Brain microvascular endothelial cell (primary cell): ENCODE results near the gene NUS1.
"Not testable (repeated sequence)": the region's sequence is repeated elsewhere in the genome, so short reads cannot be mapped to it uniquely, and the experiment has no call there.

Experiments
- DNase-seq: peaks from one replicate; pipeline ENCODE4 v3.0.0-alpha.2; 2020
- H3K27ac ChIP-seq: fragments of 250-450 bp; sonication (Bioruptor Pico); 2 replicates; pipeline ENCODE4 v1.5.1; 2020; ENCODE audit warnings: mild to moderate bottlenecking, moderate library complexity
- H3K27me3 ChIP-seq: fragments of 250-450 bp; sonication (Bioruptor Pico); replicated peaks from 2 replicates; pipeline ENCODE4 v1.5.1; 2020; ENCODE audit warnings: mild to moderate bottlenecking
- H3K36me3 ChIP-seq: fragments of 250-450 bp; sonication (Bioruptor Pico); replicated peaks from 2 replicates; pipeline ENCODE4 v1.5.1; 2020; ENCODE audit warnings: mild to moderate bottlenecking
- H3K4me3 ChIP-seq: 2 replicates; pipeline ENCODE4 v1.5.1; 2011; ENCODE audit warnings: low read depth, mild to moderate bottlenecking, control low read depth, low read length, moderate library complexity
- CTCF ChIP-seq: IDR thresholded peaks from 2 replicates; pipeline ENCODE4 v1.5.1; 2011; ENCODE audit warnings: low read depth, mild to moderate bottlenecking, moderate library complexity, low read length, control low read depth, inconsistent platforms; ENCODE audit errors: missing control alignments
- in situ Hi-C: cut with HindIII; loops from 2 replicates; pipeline ENCODE4 v1.10.0; 2017; ENCODE audit warnings: low sequenced_read_pairs, low pct_ligation_motif_present

The NUS1 gene

GRCh38 chr6:117687021-117687648 lies 11.9 kb downstream of the NUS1 start:
- H3K4me3 ChIP-seq = no peak overlapping the region
- no peaks in the 10 kb centered on the region for H3K36me3 ChIP-seq
- no peak for DNase-seq
- H3K27ac ChIP-seq = no peak overlapping the region
- no peaks in the 10 kb centered on the region for H3K27me3 ChIP-seq
- no peak for TF ChIP-seq CTCF
- in situ Hi-C loops = no loop called here

GRCh38 chr6:117689584-117689983 lies 14.3 kb downstream of the NUS1 start:
- in situ Hi-C loops, H3K4me3 ChIP-seq, H3K27ac ChIP-seq, H3K36me3 ChIP-seq, DNase-seq, H3K27me3 ChIP-seq: not testable (repeated sequence)

GRCh38 chr6:117706504-117706903 lies 31.2 kb downstream of the NUS1 start:
- H3K27me3 ChIP-seq = no peaks in the 10 kb centered on the region
- H3K4me3 ChIP-seq = no peak overlapping the region
- TF ChIP-seq CTCF = no peak
- in situ Hi-C loops = no loop called here
- no peak overlapping the region for H3K27ac ChIP-seq
- DNase-seq = no peak
- H3K36me3 ChIP-seq = peaks cover 38% of the 10 kb centered on the region

DNA sequence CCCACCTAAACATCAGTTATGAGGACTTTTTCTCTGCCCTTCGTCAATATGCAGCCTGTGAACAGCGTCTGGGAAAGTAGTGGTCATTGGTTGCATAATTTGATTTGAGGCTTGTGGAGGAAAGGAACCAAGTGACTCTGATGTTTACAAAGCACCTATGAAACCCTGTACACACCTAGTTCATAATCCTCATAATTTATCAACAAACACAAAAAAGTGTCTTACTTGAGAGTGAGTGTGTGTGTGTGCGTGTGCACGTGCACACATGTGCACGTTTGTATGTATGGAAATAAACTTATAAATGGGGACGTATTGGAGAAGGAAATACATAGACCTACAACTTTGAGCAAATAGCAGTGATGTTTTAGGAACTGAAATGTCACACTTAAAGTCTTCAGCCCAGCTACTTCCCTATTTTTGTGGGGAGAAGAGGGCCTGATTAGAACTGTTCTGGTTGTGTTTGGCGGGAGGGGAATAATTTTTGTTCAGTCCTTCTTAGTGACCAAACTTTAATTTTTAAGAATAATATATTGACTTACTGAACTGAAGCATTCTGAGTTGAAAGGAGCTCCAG lies 31.8 kb downstream of the NUS1 start:
- in situ Hi-C loops, H3K27me3 ChIP-seq, H3K4me3 ChIP-seq, H3K27ac ChIP-seq, DNase-seq: not testable (repeated sequence)
- H3K36me3 ChIP-seq = peaks cover 37% of the 10 kb centered on the region

- no peak for DNase-seq
- Histone ChIP-seq H3K27me3 (no peaks in the 10 kb centered on the region), H3K36me3 (peaks cover 9% of the 10 kb centered on the region), H3K27ac (no peak overlapping the region), H3K4me3 (no peak overlapping the region)
- in situ Hi-C loops = no loop called here
- peak; percentile 19 for TF ChIP-seq CTCF
These were observed 36.1 kb downstream of the NUS1 start for GRCh38 chr6:117711369-117711768.

- DNase-seq = no peak
- H3K36me3 ChIP-seq = no peaks in the 10 kb centered on the region
- in situ Hi-C loops = no loop called here
- TF ChIP-seq CTCF = no peak
- no peak overlapping the region for H3K4me3 ChIP-seq
- no peaks in the 10 kb centered on the region for H3K27me3 ChIP-seq
- H3K27ac ChIP-seq = no peak overlapping the region
These were observed 43.6 kb downstream of the NUS1 start for GRCh38 chr6:117718895-117719294.

GRCh38 chr6:117721520-117721919 lies 46.3 kb downstream of the NUS1 start:
- H3K27ac ChIP-seq, H3K27me3 ChIP-seq, H3K36me3 ChIP-seq, in situ Hi-C loops, H3K4me3 ChIP-seq, DNase-seq: not testable (repeated sequence)
